AG08396 (cell line): ENCODE results near the gene R3HDM1.
"Not testable (repeated sequence)": the region's sequence is repeated elsewhere in the genome, so short reads cannot be mapped to it uniquely, and the experiment has no call there.

Experiments
- DNase-seq: peaks from one replicate; pipeline ENCODE4 v3.0.0; 2012; ENCODE audit warnings: low spot score, mixed read lengths

R3HDM1 gene

GRCh38 chr2:135641156-135642068 lies 110.1 kb downstream of the R3HDM1 start:
- no peak for DNase-seq

GRCh38 chr2:135647836-135648579 lies 116.7 kb downstream of the R3HDM1 start:
- no peak for DNase-seq

DNA sequence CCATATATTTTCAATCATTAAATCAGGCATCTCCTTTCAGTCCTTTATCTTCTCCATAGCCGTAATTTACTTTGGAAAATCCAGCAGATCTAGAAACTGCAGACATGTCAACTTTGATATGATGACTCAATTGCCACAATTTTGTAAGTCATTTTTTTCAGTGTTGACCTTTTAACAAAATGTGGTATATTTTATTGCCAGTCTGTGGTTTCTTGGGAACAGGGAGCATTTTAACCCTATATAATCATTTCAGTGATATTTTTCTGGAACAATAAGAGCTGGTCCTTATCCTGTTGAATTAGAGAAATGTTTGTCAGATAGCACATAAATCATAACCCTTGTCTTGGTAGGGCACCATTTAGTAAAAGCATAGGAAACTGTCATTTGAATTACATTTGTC lies 119.4 kb downstream of the R3HDM1 start:
- no peak for DNase-seq

DNA sequence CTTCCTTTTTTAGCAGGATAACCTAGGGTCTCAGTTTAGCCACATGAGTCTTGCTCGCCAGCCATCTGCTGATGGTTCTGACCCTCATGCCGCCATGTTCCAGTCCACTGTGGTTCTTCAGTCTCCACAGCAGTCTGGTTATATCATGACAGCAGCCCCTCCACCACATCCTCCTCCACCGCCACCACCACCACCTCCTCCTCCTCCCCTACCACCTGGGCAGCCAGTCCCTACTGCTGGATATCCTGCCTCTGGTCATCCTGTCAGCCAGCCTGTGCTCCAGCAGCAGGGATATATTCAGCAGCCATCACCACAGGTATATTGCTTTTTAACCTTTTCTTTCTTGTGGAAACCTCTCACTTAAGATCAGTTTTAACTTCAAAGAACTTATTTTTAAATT lies 120.4 kb downstream of the R3HDM1 start:
- no peak for DNase-seq

DNA sequence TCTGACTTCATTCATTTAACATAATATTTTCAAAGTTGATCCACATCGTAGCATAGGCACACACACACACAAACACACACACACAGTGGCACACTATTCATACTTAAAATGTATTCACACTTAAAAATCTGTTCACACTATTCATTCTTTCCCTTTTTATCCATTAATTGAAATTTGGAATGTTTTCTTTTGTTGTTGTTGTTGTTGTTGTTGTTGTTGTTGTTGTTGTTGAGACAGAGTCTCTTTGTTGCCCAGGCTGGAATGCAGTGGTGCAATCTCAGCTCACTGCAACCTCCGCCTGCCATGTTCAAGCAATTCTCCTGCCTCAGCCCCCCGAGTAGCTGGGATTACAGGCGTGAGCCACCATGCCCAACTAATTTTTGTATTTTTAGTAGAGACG lies 123.0 kb downstream of the R3HDM1 start:
- not testable (repeated sequence) for DNase-seq

DNA sequence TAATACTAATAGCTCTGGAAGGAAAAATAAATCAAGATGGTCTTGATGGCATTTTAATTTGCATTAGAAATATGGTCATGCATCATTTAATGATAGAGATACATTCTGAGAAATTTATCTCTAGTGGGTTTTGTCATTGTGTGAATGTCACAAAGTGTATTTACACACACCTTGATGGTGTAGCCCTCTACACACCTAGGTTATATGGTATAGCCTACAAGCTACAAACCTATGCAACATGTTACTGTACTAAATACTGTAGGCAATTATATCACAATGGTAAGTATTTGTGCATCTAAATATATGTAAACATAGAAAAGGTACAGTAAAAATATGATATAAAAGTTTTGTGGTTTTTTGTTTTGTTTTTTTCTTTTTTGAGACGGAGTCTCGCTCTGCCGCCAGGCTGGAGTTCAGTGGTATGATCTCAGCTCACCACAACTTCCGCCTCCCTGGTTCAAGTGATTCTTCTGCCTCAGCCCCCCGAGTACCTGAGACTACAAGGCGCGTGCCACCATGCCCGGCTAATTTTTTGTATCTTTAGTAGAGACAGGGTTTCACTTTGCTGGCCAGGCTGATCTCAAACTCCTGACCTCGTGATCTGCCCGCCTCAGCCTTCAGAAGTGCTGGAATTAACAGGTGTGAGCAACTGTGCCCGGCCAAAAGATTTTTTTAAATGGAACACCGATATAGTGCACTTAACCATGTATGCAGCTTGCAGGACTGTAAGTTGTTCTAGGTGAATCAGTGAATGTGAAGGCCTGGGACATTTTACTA lies 126.7 kb downstream of the R3HDM1 start:
- DNase-seq = no peak

DNA sequence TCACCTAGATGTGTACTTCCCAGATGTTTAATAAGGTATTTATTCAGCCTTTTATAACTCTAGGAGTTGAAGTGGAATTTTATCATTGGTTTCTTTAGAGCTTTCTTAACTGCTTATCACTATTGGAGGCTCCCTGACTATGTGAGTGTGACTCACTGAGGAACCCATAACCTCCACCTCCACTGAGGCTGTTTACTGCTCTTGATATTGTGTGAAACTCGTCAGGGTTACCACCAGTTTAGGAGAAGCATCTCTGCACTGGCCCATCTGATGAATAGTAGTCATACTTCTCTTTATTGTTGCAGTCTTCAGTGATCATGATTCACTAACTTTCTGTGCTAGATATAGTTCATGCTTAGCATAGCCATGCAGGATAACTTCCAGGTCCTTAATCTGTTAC lies 130.8 kb downstream of the R3HDM1 start:
- peak; percentile 7 for DNase-seq

- DNase-seq = no peak
Observed at GRCh38 chr2:135663148-135663700, 131.9 kb downstream of the R3HDM1 start.

DNA sequence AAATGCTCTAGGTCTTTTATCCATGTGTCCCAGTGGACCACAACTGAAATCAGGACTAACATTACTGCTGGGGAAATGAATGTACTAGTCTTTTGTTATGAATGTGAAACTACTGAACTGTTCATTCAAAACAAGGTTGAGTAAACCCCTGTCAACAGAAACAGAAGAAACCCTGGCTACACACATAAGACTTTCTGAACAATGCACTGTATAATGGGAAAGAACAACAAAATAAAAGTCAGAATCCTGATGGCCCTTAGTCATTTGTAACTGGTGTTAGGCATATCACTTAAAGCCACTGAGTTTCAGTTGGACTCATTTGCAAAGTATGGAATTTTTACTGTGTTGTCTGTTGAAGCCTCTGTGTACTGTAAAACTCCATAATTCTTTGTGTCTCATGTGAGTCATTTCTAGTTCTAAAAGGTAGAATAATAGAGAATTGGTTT lies 133.4 kb downstream of the R3HDM1 start:
- DNase-seq = no peak

DNA sequence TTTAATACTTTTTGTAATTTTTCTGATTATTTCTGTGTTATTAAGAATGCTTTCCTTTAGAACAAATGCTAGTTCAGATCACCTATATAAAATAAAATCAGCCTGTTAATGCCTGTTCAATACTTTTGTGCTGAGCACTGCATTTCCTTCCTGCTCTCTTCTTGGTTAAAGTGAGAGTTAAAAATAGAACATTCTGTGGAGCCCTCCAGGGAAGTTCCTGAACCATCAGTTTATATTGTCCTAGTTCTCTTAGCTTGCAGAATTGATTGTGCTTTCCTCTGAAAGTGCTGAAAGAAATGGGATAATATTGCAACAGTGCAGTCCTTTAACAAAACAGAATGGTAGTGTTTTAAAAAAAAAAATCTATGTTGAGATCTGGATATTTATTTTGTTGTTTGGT lies 135.8 kb downstream of the R3HDM1 start:
- no peak for DNase-seq

DNA sequence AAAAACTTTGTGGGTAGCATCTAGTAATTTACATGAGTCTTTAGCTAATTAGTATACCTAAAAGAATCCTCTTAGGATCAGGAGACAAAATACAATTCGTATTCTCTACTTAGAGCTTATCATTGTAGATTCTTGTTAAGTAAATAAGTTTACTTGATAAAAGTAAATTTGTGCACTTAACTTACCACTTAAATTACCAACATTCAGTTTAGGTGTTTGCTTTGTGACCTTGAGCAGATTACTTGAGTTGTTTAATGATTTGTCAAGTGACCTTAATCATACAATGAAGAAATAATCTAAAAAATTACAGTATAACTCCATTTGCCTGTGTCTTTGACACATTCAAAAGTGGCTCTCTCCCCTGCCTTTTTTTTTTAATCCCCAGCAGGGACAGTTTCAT lies 143.2 kb downstream of the R3HDM1 start:
- DNase-seq = no peak

- DNase-seq = no peak
Observed at GRCh38 chr2:135676031-135676430, 144.7 kb downstream of the R3HDM1 start.

DNA sequence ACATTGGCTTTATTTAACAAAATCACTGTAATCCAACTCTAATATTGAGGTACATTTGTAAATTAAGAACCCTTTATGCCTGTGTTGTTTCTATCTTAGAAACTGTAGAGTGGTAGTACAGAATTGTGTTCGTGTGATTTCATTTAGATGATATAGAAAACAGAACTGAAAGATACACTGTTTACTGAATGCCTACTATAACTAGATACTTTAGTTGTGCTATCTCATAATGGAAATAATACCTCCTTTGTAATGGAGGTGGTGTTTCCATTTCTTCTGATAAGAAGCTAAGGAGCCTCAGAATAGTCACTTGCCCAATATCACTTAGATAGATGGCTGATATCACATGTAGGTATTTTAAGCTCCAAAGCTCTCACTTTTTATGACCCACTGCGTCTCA lies 147.8 kb downstream of the R3HDM1 start:
- DNase-seq = no peak

DNA sequence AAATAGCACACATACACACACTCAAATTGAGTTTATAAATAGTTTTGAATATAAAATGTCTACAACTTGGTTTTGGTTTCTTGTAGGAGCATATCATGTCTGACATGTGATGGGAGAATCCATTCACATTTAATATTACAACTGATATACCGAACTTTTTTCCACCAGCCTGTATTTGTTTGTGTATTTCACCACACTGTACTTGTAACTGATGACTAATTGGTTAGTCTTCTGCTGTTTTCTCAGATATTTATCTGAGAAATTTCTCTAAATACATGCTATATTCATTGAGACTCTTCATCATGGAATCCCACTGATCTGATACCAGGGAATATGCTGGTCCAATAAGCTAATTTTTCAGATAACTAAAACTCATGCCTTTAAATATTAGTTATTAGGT lies 154.1 kb downstream of the R3HDM1 start:
- DNase-seq = peak; percentile 15

DNA sequence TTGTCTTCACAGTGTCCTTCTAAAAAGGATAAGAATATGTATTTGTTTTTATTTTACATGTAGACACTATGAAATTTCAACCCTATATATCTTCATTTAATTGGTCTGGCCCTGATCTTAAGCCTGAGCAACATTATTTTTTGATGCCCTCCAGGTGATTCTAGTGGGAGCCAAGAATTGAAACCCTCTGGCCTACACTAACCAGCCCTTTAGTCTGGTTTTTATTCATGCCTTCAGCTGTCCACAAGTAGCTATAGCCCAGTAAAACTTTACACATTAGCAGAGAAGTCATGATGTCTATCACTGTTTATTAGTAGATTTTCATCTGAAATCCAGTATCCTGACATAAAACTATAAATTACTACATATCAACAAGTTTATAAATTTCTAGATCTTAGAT lies 157.7 kb downstream of the R3HDM1 start:
- no peak for DNase-seq

DNA sequence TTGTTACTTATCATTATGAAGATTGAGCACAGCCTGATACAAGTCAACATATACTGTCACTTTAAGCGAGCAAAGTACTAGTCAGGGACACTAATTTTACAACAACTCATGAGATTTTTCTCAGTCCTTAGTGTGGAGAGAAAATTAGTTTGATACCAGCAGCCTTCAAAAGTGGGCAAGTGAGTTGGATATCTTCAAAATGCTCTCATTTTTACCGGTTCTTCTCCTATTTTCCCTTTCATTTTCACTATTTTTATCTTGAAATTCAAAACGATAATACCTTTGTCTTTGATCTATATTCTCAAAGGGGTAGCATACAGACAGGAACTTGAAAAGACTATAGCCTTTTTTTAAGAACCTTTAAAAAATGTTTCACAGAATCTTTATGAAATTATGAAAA lies 158.4 kb downstream of the R3HDM1 start:
- DNase-seq = no peak

GRCh38 chr2:135694711-135695110 lies 163.4 kb downstream of the R3HDM1 start:
- no peak for DNase-seq

DNA sequence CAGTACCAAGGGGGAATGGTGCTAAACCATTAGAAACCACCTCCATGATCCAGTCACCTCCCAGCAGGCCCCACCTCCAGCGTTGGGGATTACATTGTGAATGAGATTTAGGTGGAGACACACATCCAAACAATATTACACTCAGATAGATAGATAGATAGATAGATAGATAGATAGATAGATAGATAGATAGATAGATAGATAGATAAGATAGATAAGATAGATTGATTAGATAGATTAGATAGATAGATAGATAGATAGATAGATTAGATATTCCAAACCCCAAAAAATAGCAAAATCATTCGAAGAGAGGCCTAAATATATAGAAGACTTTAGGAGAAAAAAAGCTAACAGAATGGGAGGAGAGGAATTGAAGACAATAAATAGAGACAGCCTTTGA lies 167.6 kb downstream of the R3HDM1 start:
- no peak for DNase-seq

DNA sequence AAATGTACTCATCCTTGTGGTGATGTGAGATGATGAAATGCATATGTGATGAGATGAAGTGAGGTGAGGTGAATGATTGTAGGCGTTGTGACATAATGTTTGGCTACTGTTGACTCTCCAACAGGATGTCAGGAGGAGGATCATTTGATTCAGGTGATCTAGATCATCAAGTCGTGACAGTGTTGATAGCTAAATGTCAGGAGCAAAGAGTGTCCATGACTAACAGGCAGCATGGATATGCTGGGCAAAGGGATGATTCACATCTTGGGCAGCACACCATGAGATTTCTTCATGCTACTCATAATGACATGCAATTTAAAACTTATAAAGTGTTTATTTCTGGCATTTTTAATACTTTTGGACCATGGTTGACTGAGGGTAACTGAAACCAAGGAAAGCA lies 170.2 kb downstream of the R3HDM1 start:
- peak; percentile 45 for DNase-seq

DNA sequence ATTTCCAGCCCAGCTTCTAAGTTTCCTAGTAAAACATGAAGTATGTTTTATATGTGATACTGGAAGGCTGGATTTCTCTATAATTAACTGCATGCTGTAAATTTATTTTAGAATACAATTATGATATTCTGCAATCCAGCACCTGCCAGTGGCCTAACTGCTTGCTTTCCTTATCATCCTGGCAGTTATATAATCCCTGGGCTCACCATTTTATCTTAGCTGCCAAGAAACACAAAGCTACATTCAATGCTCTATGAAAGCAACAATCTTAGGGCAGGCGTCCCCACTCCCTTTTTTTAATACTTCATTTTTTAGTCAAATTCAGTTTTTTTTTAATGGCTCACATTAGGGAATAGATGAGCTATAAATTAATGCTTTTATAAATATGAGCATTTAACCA lies 172.0 kb downstream of the R3HDM1 start:
- DNase-seq = no peak

DNA sequence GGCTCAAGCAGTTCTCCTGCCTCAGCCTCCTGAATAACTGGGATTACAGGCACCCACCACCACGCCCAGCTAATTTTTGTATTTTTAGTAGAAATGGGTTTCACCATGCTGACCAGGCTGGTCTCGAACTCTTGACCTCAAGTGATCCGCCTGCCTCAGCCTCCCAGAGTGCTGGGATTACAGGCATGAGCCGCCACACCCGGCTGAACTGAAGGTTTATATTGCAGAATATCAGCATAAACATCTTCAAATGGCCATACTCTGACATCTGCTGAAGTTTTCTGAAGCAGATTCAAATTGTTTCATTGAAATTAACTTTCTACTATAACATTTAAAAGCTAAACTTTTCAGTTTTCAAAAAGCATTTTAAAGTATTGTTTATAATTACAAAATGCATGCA lies 172.8 kb downstream of the R3HDM1 start:
- not testable (repeated sequence) for DNase-seq

DNA sequence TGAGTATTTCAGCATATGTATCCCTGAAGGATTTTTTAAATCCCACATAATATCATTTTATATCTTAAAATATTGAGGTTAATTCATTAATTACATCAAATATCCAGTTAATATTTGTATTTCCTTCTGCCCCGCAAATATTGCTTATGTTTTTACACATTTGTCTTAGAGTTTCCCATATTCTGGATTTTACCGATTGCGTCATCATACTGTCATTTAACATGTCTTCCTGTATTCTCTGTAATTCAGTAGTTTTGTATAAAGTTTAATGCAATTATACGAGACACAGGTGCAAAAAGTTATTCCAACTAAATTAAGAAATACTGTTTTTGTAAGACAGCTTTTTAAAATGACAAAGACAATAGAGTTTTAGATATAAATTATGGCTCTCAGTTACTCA lies 176.9 kb downstream of the R3HDM1 start:
- no peak for DNase-seq
